Osteoblast (primary cell): ENCODE results near the gene SOS2. TPM values are rescaled to one million over a fixed set of nuclear protein-coding genes. Genes with fewer than 3 reads are reported as not detected.

ENCODE experiments used
- DNase-seq: peaks from one replicate; pipeline ENCODE4 v3.0.0; 2011; ENCODE audit warnings: low spot score, mixed read lengths; ENCODE audit not compliant: insufficient read length; ENCODE audit errors: missing footprints
- H2AFZ ChIP-seq: 2 replicates; pipeline ENCODE4 v1.6.0; 2011; ENCODE audit warnings: mild to moderate bottlenecking, low read length
- H3K27ac ChIP-seq: 2 replicates; pipeline ENCODE4 v1.5.1; 2011; ENCODE audit warnings: mild to moderate bottlenecking, low read depth, low read length, moderate library complexity
- H3K27me3 ChIP-seq: 2 replicates; pipeline ENCODE4 v1.6.0; 2012; ENCODE audit warnings: mild to moderate bottlenecking, control low read depth, inconsistent platforms, low read length, moderate library complexity; ENCODE audit not compliant: insufficient read depth
- H3K36me3 ChIP-seq: 2 replicates; pipeline ENCODE4 v1.5.1; 2011; ENCODE audit warnings: mild to moderate bottlenecking, low read length, control low read depth, moderate library complexity; ENCODE audit not compliant: insufficient read depth
- H3K4me1 ChIP-seq: 2 replicates; pipeline ENCODE4 v1.5.1; 2011; ENCODE audit warnings: mild to moderate bottlenecking, low read length, control low read depth, moderate library complexity; ENCODE audit not compliant: insufficient read depth
- H3K4me2 ChIP-seq: 2 replicates; pipeline ENCODE4 v1.6.0; 2011; ENCODE audit warnings: mild to moderate bottlenecking, low read length; ENCODE audit not compliant: insufficient read depth
- H3K4me3 ChIP-seq: fragments of 200-600 bp; sonication (generic); 3 replicates; pipeline ENCODE4 v1.5.1; 2012; ENCODE audit warnings: mild to moderate bottlenecking, low read length, inconsistent platforms; ENCODE audit not compliant: insufficient read depth
- H3K79me2 ChIP-seq: 2 replicates; pipeline ENCODE4 v1.6.0; 2012; ENCODE audit warnings: mild to moderate bottlenecking, low read length, control low read depth, inconsistent platforms; ENCODE audit not compliant: insufficient read depth
- H3K9me3 ChIP-seq: 2 replicates; pipeline ENCODE4 v1.5.1; 2011; ENCODE audit warnings: low read depth, low read length, control low read depth
- H4K20me1 ChIP-seq: 2 replicates; pipeline ENCODE4 v1.6.0; 2012; ENCODE audit warnings: mild to moderate bottlenecking, low read length, control low read depth; ENCODE audit not compliant: insufficient read depth
- total RNA-seq: library from RNA; depleted of rRNA; stranded (reverse); fragments of >200 nt; gene quantifications from 2 replicates; pipeline ENCODE4 v1.2.3, GENCODE V29; 2012
- TF ChIP-seq, protein P1 (sequence below): IDR thresholded peaks from 2 replicates; pipeline ENCODE4 v1.5.1; 2011; ENCODE audit warnings: mild to moderate bottlenecking, low read depth, low read length, moderate library complexity; ENCODE audit errors: extremely low read depth

SOS2 gene
- total RNA-seq, 1 donor: 29.7 TPM

DNA sequence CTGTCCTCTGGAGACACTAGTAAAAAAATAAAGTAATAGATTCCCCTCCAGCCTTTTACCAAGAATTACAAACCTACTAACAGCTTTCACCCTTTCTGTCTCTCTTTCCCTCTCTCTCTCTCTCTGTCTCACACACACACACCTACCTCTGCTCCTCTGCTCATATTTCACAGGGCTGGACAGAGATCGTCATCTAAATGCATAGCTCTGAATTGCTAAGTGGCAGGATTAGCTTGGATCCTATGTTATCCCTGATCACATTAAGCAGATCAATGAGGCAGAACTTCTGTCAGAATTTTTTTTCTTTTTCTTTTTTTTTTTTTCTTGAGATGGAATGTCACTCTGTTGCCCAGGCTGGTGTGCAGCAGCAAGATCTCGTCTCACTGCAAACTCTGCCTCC, 137.9 kb downstream of the SOS2 start:
- Histone ChIP-seq H3K4me3 (no peak overlapping the region), H3K36me3 (no peaks in the 10 kb centered on the region), H4K20me1 (no peaks in the 10 kb centered on the region), H3K79me2 (no peaks in the 10 kb centered on the region), H3K27ac (no peak overlapping the region), H3K9me3 (no peaks in the 10 kb centered on the region), H3K4me2 (no peak overlapping the region), H3K27me3 (no peaks in the 10 kb centered on the region), H3K4me1 (no peaks in the 10 kb centered on the region), H2AFZ (no peak overlapping the region)
- TF ChIP-seq, protein P1, sequence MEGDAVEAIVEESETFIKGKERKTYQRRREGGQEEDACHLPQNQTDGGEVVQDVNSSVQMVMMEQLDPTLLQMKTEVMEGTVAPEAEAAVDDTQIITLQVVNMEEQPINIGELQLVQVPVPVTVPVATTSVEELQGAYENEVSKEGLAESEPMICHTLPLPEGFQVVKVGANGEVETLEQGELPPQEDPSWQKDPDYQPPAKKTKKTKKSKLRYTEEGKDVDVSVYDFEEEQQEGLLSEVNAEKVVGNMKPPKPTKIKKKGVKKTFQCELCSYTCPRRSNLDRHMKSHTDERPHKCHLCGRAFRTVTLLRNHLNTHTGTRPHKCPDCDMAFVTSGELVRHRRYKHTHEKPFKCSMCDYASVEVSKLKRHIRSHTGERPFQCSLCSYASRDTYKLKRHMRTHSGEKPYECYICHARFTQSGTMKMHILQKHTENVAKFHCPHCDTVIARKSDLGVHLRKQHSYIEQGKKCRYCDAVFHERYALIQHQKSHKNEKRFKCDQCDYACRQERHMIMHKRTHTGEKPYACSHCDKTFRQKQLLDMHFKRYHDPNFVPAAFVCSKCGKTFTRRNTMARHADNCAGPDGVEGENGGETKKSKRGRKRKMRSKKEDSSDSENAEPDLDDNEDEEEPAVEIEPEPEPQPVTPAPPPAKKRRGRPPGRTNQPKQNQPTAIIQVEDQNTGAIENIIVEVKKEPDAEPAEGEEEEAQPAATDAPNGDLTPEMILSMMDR: no peak
- no peak for DNase-seq

DNA sequence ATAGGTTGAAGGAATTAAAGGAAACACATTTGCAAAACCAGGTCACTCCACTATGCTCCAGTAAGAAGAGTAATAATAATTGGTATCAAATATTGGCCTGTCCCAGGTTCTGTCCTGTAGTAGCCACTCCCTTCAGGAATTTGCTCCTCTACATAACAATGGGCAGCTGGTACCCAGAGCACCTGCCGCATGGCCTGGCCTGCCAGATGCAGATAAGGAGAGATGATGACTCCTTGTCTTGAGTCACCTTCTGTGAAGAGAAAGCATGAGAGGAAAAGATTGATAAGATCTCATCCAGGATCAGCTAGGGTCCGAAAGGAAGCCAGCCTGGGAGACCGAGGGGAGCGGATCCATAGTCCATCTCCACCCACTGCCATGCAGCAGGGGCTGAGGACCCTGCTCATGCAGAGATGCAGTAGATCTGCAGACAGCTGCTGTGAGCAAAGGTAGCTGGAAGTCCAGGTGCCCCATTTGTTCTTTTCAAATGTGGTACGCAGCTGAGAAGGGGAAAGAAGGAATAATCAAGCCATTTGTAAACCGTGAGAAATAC, 139.3 kb downstream of the SOS2 start:
- Histone ChIP-seq H3K36me3 (no peaks in the 10 kb centered on the region), H3K27ac (no peak overlapping the region), H4K20me1 (no peaks in the 10 kb centered on the region), H3K27me3 (no peaks in the 10 kb centered on the region), H3K4me3 (no peak overlapping the region), H3K4me2 (no peak overlapping the region), H3K79me2 (no peaks in the 10 kb centered on the region), H3K9me3 (no peaks in the 10 kb centered on the region), H2AFZ (no peak overlapping the region), H3K4me1 (no peaks in the 10 kb centered on the region)
- TF ChIP-seq, protein P1: no peak
- no peak for DNase-seq

DNA sequence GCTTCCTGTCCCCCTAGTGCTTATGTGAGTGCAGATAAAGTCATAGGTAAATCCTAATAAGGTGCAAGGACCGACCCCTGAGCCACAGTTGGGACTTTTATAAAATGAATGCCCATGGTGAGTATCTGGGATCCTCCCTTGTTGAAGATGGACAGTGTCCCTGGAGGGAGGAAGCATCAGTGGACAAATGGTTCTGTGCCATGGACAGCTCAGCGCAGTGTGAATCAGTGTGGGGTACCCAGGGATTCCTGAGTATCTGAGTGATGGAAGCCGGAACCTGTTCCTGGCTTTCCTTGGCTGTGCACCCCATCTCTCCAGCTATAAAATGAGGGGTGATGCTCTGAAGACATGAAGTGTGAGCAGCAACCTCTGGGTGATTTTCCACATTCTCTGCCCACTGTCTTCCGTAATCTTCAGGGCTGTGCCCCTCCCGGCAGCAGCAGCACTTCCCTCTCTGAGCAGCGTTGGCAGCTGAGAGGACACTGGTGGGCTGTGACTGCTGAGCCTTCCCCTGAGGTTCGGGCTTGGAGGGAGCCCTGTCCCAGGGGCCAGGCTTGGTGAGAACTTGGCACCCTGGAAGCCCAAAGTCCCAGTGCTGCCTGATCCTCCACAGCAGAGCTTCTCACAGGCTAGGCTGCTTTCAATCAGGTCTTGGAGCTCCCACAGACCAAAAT, 140.0 kb downstream of the SOS2 start:
- Histone ChIP-seq H3K4me3 (no peak overlapping the region), H4K20me1 (no peaks in the 10 kb centered on the region), H3K9me3 (no peaks in the 10 kb centered on the region), H2AFZ (no peak overlapping the region), H3K4me2 (no peak overlapping the region), H3K79me2 (no peaks in the 10 kb centered on the region), H3K27ac (no peak overlapping the region), H3K4me1 (peaks cover 1% of the 10 kb centered on the region), H3K27me3 (no peaks in the 10 kb centered on the region), H3K36me3 (no peaks in the 10 kb centered on the region)
- DNase-seq: no peak
- TF ChIP-seq, protein P1: no peak

DNA sequence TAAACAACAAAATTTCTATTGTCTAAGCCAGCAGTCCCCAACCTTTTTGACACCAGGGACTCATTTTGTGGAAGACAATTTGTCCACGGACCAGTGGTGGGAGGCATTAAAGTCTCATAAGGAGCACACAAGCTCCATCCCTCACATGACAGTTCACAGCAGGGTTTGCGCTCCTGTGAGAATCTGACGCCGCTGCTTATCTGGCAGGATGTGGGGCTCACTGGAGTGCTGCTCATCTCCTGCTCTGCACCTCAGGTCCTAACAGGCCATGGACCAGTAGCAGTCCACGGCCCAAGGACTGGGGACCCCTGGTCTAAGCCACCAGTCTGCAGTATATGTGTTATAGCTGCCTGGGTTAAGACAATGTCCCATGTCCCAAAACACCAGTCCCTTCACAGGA, 142.2 kb downstream of the SOS2 start:
- H3K4me2 ChIP-seq: no peak overlapping the region
- no peaks in the 10 kb centered on the region for H3K9me3 ChIP-seq
- no peak overlapping the region for H3K27ac ChIP-seq
- no peaks in the 10 kb centered on the region for H3K27me3 ChIP-seq
- DNase-seq: no peak
- no peaks in the 10 kb centered on the region for H3K79me2 ChIP-seq
- H4K20me1 ChIP-seq: no peaks in the 10 kb centered on the region
- TF ChIP-seq, protein P1: no peak
- peaks cover 12% of the 10 kb centered on the region for H3K4me1 ChIP-seq
- no peak overlapping the region for H2AFZ ChIP-seq
- H3K4me3 ChIP-seq: no peak overlapping the region
- no peaks in the 10 kb centered on the region for H3K36me3 ChIP-seq
